ENCODE data around the gene CTNNA3. TPM values are rescaled to one million over a fixed set of nuclear protein-coding genes. Genes with fewer than 3 reads are reported as not detected.
"Not testable (repeated sequence)": the region's sequence is repeated elsewhere in the genome, so short reads cannot be mapped to it uniquely, and the experiment has no call there.

The CTNNA3 gene
- total RNA-seq, 1 donor from 2014 or later: 0.32 TPM

- intact Hi-C loops (cut with micrococcal nuclease): no loop called here
Observed at GRCh38 chr10:67257427-67258144, 438.4 kb downstream of the CTNNA3 start.

GRCh38 chr10:67257018-67257417, 439.0 kb downstream of the CTNNA3 start:
- intact Hi-C loops (cut with micrococcal nuclease): no loop called here

- intact Hi-C loops (cut with micrococcal nuclease): no loop called here
Observed at GRCh38 chr10:67250686-67251085, 445.3 kb downstream of the CTNNA3 start.

GRCh38 chr10:67246066-67246555, 449.9 kb downstream of the CTNNA3 start:
- intact Hi-C loops (cut with micrococcal nuclease): no loop called here

GRCh38 chr10:67242528-67242927, 453.5 kb downstream of the CTNNA3 start:
- intact Hi-C loops (cut with micrococcal nuclease): no loop called here

- intact Hi-C loops (cut with micrococcal nuclease): no loop called here
Observed at GRCh38 chr10:67241451-67241850, 454.5 kb downstream of the CTNNA3 start.

GRCh38 chr10:67239864-67240497, 456.0 kb downstream of the CTNNA3 start:
- intact Hi-C loops (cut with micrococcal nuclease): no loop called here

- intact Hi-C loops (cut with micrococcal nuclease): not testable (repeated sequence)
Observed at GRCh38 chr10:67230680-67231500, 465.1 kb downstream of the CTNNA3 start.

- intact Hi-C loops (cut with micrococcal nuclease): no loop called here
Observed at GRCh38 chr10:67225226-67225625, 470.8 kb downstream of the CTNNA3 start.

GRCh38 chr10:67224553-67224952, 471.4 kb downstream of the CTNNA3 start:
- intact Hi-C loops (cut with micrococcal nuclease): no loop called here

GRCh38 chr10:67222934-67223333, 473.1 kb downstream of the CTNNA3 start:
- intact Hi-C loops (cut with micrococcal nuclease): no loop called here

GRCh38 chr10:67221939-67222494, 474.0 kb downstream of the CTNNA3 start:
- intact Hi-C loops (cut with micrococcal nuclease): no loop called here

- intact Hi-C loops (cut with micrococcal nuclease): no loop called here
Observed at GRCh38 chr10:67211680-67212079, 484.3 kb downstream of the CTNNA3 start.

GRCh38 chr10:67207923-67208322, 488.1 kb downstream of the CTNNA3 start:
- intact Hi-C loops (cut with micrococcal nuclease): not testable (repeated sequence)

- intact Hi-C loops (cut with micrococcal nuclease): no loop called here
Observed at GRCh38 chr10:67200913-67201564, 495.0 kb downstream of the CTNNA3 start.

- intact Hi-C loops (cut with micrococcal nuclease): no loop called here
Observed at GRCh38 chr10:67175354-67175753, 520.6 kb downstream of the CTNNA3 start.

- intact Hi-C loops (cut with micrococcal nuclease): no loop called here
Observed at GRCh38 chr10:67173787-67174186, 522.2 kb downstream of the CTNNA3 start.

GRCh38 chr10:67171970-67172369, 524.0 kb downstream of the CTNNA3 start:
- intact Hi-C loops (cut with micrococcal nuclease): no loop called here

- intact Hi-C loops (cut with micrococcal nuclease): no loop called here
Observed at GRCh38 chr10:67156239-67156638, 539.8 kb downstream of the CTNNA3 start.

- intact Hi-C loops (cut with micrococcal nuclease): no loop called here
Observed at GRCh38 chr10:67151471-67151870, 544.5 kb downstream of the CTNNA3 start.

GRCh38 chr10:67144530-67144929, 551.5 kb downstream of the CTNNA3 start:
- intact Hi-C loops (cut with micrococcal nuclease): no loop called here
